SK-N-SH treated with all-trans-retinoic acid at 6 μM for 48 hours (cell line): ENCODE measurements around the gene IL17RA.

ENCODE experiments used
- ATAC-seq: fragments of 200-7000 bp; cut with Tn5 transposase; 3 replicates; pipeline ENCODE4 v1.9.1; 2020; ENCODE audit warnings: mild to moderate bottlenecking, moderate library complexity
- ARNTL ChIP-seq: fragments of 450-650 bp; formaldehyde crosslinking; IDR thresholded peaks from 2 replicates; pipeline ENCODE4 v1.5.0; 2020; ENCODE audit warnings: low read depth, mild to moderate bottlenecking, moderate library complexity, borderline replicate concordance
- CREB5 ChIP-seq: fragments of 250-450 bp; sonication (Bioruptor Pico); IDR thresholded peaks from 2 replicates; pipeline ENCODE4 v1.5.1; 2020; ENCODE audit warnings: low read depth, mild to moderate bottlenecking, moderate library complexity
- CSDC2 ChIP-seq: fragments of 250-450 bp; sonication (Bioruptor Pico); IDR thresholded peaks from 2 replicates; pipeline ENCODE4 v1.5.0; 2020; ENCODE audit warnings: mild to moderate bottlenecking, moderate library complexity
- ESRRG ChIP-seq: fragments of 250-450 bp; sonication (Bioruptor Pico); IDR thresholded peaks from 2 replicates; pipeline ENCODE4 v1.6.1; 2021; ENCODE audit warnings: mild to moderate bottlenecking
- GLIS3 ChIP-seq: fragments of 250-450 bp; sonication (Bioruptor Pico); IDR thresholded peaks from 2 replicates; pipeline ENCODE4 v1.5.0; 2020; ENCODE audit warnings: mild to moderate bottlenecking, moderate library complexity
- ISL1 ChIP-seq: fragments of 250-450 bp; sonication (Bioruptor Pico); IDR thresholded peaks from 2 replicates; pipeline ENCODE4 v2.1.2; 2022; ENCODE audit warnings: mild to moderate bottlenecking, moderate library complexity
- OSR1 ChIP-seq: fragments of 250-450 bp; sonication (Bioruptor Pico); IDR thresholded peaks from 2 replicates; pipeline ENCODE4 v1.8.0; 2022; ENCODE audit warnings: moderate library complexity, mild to moderate bottlenecking, inconsistent platforms
- PATZ1 ChIP-seq: fragments of 250-450 bp; sonication (Bioruptor Pico); IDR thresholded peaks from 2 replicates; pipeline ENCODE4 v1.8.0; 2020; ENCODE audit warnings: mild to moderate bottlenecking, moderate library complexity, borderline replicate concordance
- POU6F1 ChIP-seq: fragments of 250-450 bp; sonication (Bioruptor Pico); IDR thresholded peaks from 2 replicates; pipeline ENCODE4 v1.8.0; 2021; ENCODE audit warnings: low read depth, mild to moderate bottlenecking, moderate library complexity, borderline replicate concordance
- RARB ChIP-seq: fragments of 250-450 bp; sonication (Bioruptor Pico); IDR thresholded peaks from 2 replicates; pipeline ENCODE4 v1.8.0; 2021; ENCODE audit warnings: mild to moderate bottlenecking, moderate library complexity
- SNAI2 ChIP-seq: fragments of 250-450 bp; sonication (Bioruptor Pico); IDR thresholded peaks from 2 replicates; pipeline ENCODE4 v1.5.0; 2020; ENCODE audit warnings: mild to moderate bottlenecking, moderate library complexity
- TCF4 ChIP-seq: fragments of 250-450 bp; sonication (Bioruptor Pico); IDR thresholded peaks from 2 replicates; pipeline ENCODE4 v1.8.0; 2021; ENCODE audit warnings: mild to moderate bottlenecking, moderate library complexity, borderline replicate concordance
- TOX ChIP-seq: fragments of 250-450 bp; sonication (Bioruptor Pico); IDR thresholded peaks from 2 replicates; pipeline ENCODE4 v1.8.0; 2021; ENCODE audit warnings: mild to moderate bottlenecking, moderate library complexity, borderline replicate concordance
- TSHZ2 ChIP-seq: fragments of 250-450 bp; sonication (Bioruptor Pico); IDR thresholded peaks from 2 replicates; pipeline ENCODE4 v1.5.0; 2020; ENCODE audit warnings: mild to moderate bottlenecking, moderate library complexity
- ZC3H10 ChIP-seq: fragments of 250-450 bp; sonication (Bioruptor Pico); IDR thresholded peaks from 2 replicates; pipeline ENCODE4 v1.5.1; 2021; ENCODE audit warnings: mild to moderate bottlenecking, moderate library complexity
- ZFP3 ChIP-seq: fragments of 250-450 bp; sonication (Bioruptor Pico); IDR thresholded peaks from 2 replicates; pipeline ENCODE4 v1.5.0; 2020; ENCODE audit warnings: mild to moderate bottlenecking, moderate library complexity
- ZNF565 ChIP-seq: fragments of 450-650 bp; formaldehyde crosslinking; conservative IDR thresholded peaks from 2 replicates; pipeline ENCODE4 v1.5.0; 2020; ENCODE audit warnings: low read depth, mild to moderate bottlenecking, moderate library complexity
- ZNF8 ChIP-seq: fragments of 450-650 bp; formaldehyde crosslinking; IDR thresholded peaks from 2 replicates; pipeline ENCODE4 v1.5.0; 2020; ENCODE audit warnings: mild to moderate bottlenecking, moderate library complexity

Gene IL17RA

GRCh38 chr22:17108256-17109112 is 23.7 kb downstream of the IL17RA start:
- no peak for ATAC-seq
- TF ChIP-seq ISL1, result no peak
- no peak for TF ChIP-seq CREB5 (CRISPR knock-in tag)
- TF ChIP-seq RARB (CRISPR knock-in tag), result no peak
- no peak for TF ChIP-seq SNAI2
- no peak for TF ChIP-seq POU6F1 (CRISPR knock-in tag)
- no peak for TF ChIP-seq ZNF8 (CRISPR knock-in tag)
- TF ChIP-seq CSDC2, result no peak

- ATAC-seq, result no peak
- TF ChIP-seq ZNF565 (CRISPR knock-in tag), result no peak
- no peak for TF ChIP-seq ESRRG
- no peak for TF ChIP-seq ZFP3 (CRISPR knock-in tag)
- no peak for TF ChIP-seq TCF4
- no peak for TF ChIP-seq TOX (CRISPR knock-in tag)
- no peak for TF ChIP-seq RARB (CRISPR knock-in tag)
- TF ChIP-seq OSR1 (CRISPR knock-in tag), result no peak
- TF ChIP-seq ARNTL, result no peak
- no peak for TF ChIP-seq SNAI2
- TF ChIP-seq GLIS3, result no peak
Measured at GRCh38 chr22:17109113-17109865, 24.5 kb downstream of the IL17RA start.

- TF ChIP-seq TSHZ2 (CRISPR knock-in tag) (no peak), TOX (CRISPR knock-in tag) (no peak), ZFP3 (CRISPR knock-in tag) (no peak), RARB (CRISPR knock-in tag) (no peak), ESRRG (no peak), ARNTL (no peak), ZNF8 (CRISPR knock-in tag) (no peak)
- TF ChIP-seq, all 23 proteins: peak for 0
- no peak for ATAC-seq
Measured at GRCh38 chr22:17109976-17110375, 25.2 kb downstream of the IL17RA start.

GRCh38 chr22:17110791-17111550 is 26.2 kb downstream of the IL17RA start:
- ATAC-seq, result no peak
- TF ChIP-seq ZFP3 (CRISPR knock-in tag), result no peak
- no peak for TF ChIP-seq POU6F1 (CRISPR knock-in tag)
- no peak for TF ChIP-seq ZC3H10
- TF ChIP-seq RARB (CRISPR knock-in tag), result no peak
- TF ChIP-seq TCF4, result no peak
- TF ChIP-seq ISL1, result no peak
- no peak for TF ChIP-seq ZNF565 (CRISPR knock-in tag)
- TF ChIP-seq PATZ1 (CRISPR knock-in tag), result no peak
- TF ChIP-seq, all 23 proteins: peak for 0
